ENCODE results near the gene RHOD.
A peak's percentile ranks its signal among the peaks of the same experiment; 100 is the strongest.

Gene RHOD

DNA sequence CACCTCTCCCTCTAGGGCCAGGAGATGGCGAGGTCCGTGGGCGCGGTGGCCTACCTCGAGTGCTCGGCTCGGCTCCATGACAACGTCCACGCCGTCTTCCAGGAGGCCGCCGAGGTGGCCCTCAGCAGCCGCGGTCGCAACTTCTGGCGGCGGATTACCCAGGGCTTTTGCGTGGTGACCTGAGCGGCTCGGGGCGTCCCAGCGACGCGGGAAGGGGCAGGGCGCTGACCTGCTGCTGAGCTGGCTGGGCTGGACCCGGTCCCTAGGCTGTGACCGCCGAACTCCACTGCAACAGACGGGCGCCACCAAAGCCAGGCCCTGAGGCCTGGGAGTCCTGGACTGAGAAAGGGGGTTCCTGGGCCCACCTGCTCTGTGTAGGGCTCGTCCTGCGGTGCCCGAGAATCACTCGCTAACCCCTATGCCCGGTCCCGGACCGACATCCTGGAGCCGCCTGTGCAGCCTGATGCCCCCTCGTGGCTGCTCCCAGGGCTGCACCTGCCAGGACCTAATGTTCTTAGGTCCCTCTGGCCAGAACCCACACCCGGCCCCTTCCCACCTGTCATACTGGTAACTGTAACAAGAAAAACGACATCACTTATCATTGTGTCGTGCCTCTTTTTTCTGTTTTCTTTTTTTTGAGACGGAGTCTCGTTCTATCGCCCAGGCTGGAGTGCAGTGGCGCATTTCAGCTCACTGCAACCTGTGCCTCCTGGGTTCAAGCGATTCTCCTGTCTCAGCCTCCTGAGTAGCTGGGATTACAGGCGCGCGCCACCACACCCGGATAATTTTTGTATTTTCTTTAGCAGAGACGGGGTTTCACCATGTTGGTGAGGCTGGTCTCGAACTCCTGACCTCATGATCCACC, 15.0 kb downstream of the RHOD start:
- Histone ChIP-seq H3K4me3 (ENCODE audit: low read depth in 1 of 2, low read length in 2 of 2) (no peak overlapping the region), H3K36me3 (ENCODE audit: insufficient read depth, low read length) (no peaks in the 10 kb centered on the region), H3K9me3 (ENCODE audit: low read length) (no peaks in the 10 kb centered on the region), H3K27me3 (ENCODE audit: control insufficient read depth in 1 of 2, insufficient read depth in 2 of 2, low read length in 2 of 2) (no peaks in the 10 kb centered on the region), H3K9ac (ENCODE audit: low read length) (no peak overlapping the region), H3K4me1 (ENCODE audit: insufficient read depth, low read length) (no peaks in the 10 kb centered on the region), H3K27ac (ENCODE audit: low read depth, low read length) (no peak overlapping the region)

DNA sequence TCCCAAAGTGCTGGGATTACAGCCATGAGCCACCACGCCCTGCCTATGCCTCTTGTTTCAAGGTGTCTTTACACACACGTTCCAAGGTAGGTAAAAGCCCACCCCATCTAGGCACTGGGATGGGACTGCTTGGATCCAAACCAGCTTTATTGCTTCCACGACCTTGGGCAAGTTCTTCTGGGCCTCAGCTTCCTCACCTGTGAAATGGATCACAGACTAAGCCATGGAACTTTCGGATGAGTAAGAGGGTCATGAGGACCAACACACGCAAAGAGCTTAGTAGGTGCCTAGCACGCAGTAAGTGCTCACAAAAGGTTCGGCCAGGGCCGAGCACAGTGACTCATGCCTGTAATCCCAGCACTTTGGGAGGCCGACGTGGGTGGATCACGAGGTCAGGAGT, 15.6 kb downstream of the RHOD start:
- no peak overlapping the region for H3K27ac ChIP-seq (ENCODE audit: low read depth, low read length)
- no peak overlapping the region for H3K9ac ChIP-seq (ENCODE audit: low read length)
- no peak overlapping the region for H3K4me3 ChIP-seq (ENCODE audit: low read depth in 1 of 2, low read length in 2 of 2)
- H3K27me3 ChIP-seq (ENCODE audit: control insufficient read depth in 1 of 2, insufficient read depth in 2 of 2, low read length in 2 of 2): no peaks in the 10 kb centered on the region
- H3K36me3 ChIP-seq (ENCODE audit: insufficient read depth, low read length): no peaks in the 10 kb centered on the region
- H3K9me3 ChIP-seq (ENCODE audit: low read length): no peaks in the 10 kb centered on the region
- H3K4me1 ChIP-seq (ENCODE audit: insufficient read depth, low read length): no peaks in the 10 kb centered on the region

DNA sequence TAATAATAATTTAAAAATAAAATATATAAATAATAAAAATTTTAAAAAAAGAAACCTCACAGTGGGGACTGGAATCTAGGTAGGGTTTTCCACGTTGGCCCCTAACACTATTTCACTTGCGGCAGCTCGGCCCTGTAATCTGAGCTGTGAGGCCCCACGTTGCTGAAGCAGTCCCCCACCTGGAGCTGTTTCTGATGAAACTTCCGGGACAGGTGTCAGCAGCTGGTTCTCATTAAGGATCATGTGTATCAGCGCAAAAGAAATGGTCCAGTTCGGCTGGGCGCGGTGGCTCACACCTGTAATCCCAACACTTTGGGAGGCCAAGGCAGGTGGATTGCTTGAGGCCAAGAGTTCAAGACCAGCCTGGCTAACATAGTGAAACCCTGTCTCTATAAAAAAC, 17.3 kb downstream of the RHOD start:
- Histone ChIP-seq H3K27me3 (ENCODE audit: control insufficient read depth in 1 of 2, insufficient read depth in 2 of 2, low read length in 2 of 2) (peaks cover 0 to 6% of the 10 kb centered on the region in 2 donors), H3K4me3 (ENCODE audit: low read depth in 1 of 2, low read length in 2 of 2) (no peak overlapping the region), H3K9me3 (ENCODE audit: low read length) (no peaks in the 10 kb centered on the region), H3K9ac (ENCODE audit: low read length) (no peak overlapping the region), H3K27ac (ENCODE audit: low read depth, low read length) (no peak overlapping the region), H3K36me3 (ENCODE audit: insufficient read depth, low read length) (no peaks in the 10 kb centered on the region), H3K4me1 (ENCODE audit: insufficient read depth, low read length) (no peaks in the 10 kb centered on the region)

DNA sequence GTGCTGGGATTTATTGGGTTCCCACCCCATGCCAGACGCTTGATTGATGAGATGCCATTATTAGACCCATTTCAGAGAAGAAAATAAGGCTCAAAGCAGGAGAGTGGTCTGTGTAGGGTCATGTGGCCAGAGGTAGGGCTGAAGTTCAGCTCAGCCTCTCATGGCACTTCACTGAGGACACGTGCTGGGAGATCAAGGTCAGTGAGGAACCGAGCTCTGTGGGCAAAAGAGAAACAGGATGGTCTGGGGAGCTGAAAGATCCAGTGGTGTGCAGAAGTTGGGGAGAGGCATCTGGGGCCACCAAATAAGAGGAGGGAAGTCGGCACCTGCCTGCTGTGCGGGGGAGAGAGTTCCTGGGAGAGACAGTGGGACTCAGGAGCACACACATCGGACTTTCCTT, 19.6 kb downstream of the RHOD start:
- H3K9me3 ChIP-seq (ENCODE audit: low read length): no peaks in the 10 kb centered on the region
- no peak overlapping the region for H3K4me3 ChIP-seq (ENCODE audit: low read depth in 1 of 2, low read length in 2 of 2)
- H3K27me3 ChIP-seq (ENCODE audit: control insufficient read depth in 1 of 2, insufficient read depth in 2 of 2, low read length in 2 of 2): peaks cover 0 to 6% of the 10 kb centered on the region in 2 donors
- H3K9ac ChIP-seq (ENCODE audit: low read length): no peak overlapping the region
- no peak overlapping the region for H3K27ac ChIP-seq (ENCODE audit: low read depth, low read length)
- H3K36me3 ChIP-seq (ENCODE audit: insufficient read depth, low read length): no peaks in the 10 kb centered on the region
- H3K4me1 ChIP-seq (ENCODE audit: insufficient read depth, low read length): no peaks in the 10 kb centered on the region

DNA sequence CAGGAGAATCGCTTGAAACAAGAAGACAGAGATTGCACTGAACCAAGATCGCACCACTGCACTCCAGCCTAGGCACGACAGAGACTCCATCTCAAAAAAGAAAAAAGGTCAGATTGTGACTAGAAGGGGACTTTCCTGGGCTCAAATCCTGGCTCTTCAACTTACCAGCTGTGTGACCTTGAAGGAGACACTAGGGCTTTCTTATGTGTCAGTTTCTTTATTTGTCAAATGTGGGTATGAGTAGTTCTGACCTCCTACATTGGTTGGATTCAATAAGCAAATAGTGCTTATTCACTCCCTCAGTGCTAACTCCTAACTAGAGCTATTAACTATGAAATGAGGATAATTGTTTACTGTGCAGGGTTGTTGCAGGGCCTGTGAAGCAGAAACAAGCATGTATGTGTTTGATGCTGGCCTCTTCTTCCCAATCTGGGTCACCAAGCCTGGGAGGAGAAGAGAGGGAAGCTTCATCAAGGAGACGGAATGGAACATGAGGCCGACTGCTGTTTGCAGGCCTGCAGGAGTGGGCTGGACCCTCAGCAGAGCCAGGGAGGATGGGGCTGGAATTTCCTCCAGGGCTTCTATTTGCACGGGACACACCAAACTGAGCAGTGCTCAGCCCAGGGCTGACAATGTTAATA, 22.5 kb downstream of the RHOD start:
- Histone ChIP-seq H3K9me3 (ENCODE audit: low read length) (no peaks in the 10 kb centered on the region), H3K9ac (ENCODE audit: low read length) (no peak overlapping the region), H3K27me3 (ENCODE audit: control insufficient read depth in 1 of 2, insufficient read depth in 2 of 2, low read length in 2 of 2) (peaks cover 0 to 6% of the 10 kb centered on the region in 2 donors), H3K4me3 (ENCODE audit: low read depth in 1 of 2, low read length in 2 of 2) (no peak overlapping the region), H3K36me3 (ENCODE audit: insufficient read depth, low read length) (no peaks in the 10 kb centered on the region), H3K4me1 (ENCODE audit: insufficient read depth, low read length) (peaks cover 8% of the 10 kb centered on the region), H3K27ac (ENCODE audit: low read depth, low read length) (no peak overlapping the region)

DNA sequence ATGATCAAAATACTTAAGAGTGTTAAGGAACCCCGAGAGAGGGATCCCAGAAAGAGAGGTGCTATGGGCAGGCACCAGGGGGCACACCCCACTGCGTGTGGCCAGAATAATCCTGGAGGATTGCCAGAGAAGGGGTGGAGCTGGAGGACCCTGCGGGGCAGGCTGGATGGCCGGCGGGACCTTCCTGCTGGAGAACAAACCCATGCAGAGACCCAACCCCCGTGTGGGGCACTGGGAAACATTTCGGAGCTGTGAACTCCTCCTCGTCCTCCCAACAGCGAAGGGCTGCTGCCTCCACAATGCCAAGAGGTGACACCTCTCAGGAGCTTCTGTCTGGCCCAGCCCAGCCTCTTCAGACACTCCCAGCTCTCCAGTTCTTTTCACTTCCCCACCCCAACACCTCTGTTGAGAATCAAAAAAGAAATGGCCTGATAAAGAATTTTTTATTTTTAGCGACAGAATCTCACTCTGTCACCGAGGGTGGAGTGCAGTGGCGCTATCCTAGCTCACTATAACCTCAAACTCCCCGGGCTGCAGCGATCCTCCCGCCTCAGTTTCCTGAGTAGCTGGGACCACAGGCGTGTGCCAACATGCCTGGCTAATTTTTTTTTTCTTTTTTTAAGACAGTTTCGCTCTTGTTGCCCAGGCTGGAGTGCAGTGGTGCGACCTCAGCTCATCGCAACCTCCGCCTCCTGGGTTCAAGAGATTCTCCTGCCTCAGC, 25.6 kb downstream of the RHOD start:
- H3K9me3 ChIP-seq (ENCODE audit: low read length): no peaks in the 10 kb centered on the region
- H3K9ac ChIP-seq (ENCODE audit: low read length): no peak overlapping the region
- no peaks in the 10 kb centered on the region for H3K36me3 ChIP-seq (ENCODE audit: insufficient read depth, low read length)
- H3K27ac ChIP-seq (ENCODE audit: low read depth, low read length): no peak overlapping the region
- H3K27me3 ChIP-seq (ENCODE audit: control insufficient read depth in 1 of 2, insufficient read depth in 2 of 2, low read length in 2 of 2): peaks cover 0 to 6% of the 10 kb centered on the region in 2 donors
- H3K4me3 ChIP-seq (ENCODE audit: low read depth in 1 of 2, low read length in 2 of 2): peak overlapping the region in 1 of 2 donors; percentile 46
- peaks cover 8% of the 10 kb centered on the region for H3K4me1 ChIP-seq (ENCODE audit: insufficient read depth, low read length)

DNA sequence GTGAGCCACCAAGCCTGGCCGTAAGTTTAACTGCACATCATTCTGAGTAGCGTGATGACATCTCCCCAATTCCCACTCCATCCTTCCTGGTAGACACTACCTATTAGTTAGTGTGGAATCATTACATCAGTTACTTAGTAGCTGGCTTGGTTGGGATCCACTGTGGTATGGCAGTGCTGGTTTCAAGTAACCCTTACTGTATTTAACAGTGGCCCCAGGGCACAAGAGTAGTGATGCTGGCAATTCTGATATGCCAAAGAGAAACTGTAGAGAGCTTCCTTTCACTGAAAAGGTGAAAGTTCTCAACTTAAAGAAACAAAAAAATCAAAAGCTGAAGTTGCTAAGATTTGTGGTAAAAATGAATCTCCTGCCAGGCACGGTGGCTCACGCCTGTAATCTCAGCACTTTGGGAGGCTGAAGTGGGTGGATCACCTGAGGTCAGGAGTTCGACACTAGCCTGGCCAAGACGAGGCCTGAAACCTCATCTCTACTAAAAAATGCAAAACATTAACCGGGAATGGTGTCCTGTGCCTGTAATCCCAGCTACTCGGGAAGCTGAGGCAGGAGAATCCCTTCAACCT, 27.2 kb downstream of the RHOD start:
- H3K9ac ChIP-seq (ENCODE audit: low read length): no peak overlapping the region
- H3K36me3 ChIP-seq (ENCODE audit: insufficient read depth, low read length): no peaks in the 10 kb centered on the region
- H3K4me3 ChIP-seq (ENCODE audit: low read depth in 1 of 2, low read length in 2 of 2): no peak overlapping the region

DNA sequence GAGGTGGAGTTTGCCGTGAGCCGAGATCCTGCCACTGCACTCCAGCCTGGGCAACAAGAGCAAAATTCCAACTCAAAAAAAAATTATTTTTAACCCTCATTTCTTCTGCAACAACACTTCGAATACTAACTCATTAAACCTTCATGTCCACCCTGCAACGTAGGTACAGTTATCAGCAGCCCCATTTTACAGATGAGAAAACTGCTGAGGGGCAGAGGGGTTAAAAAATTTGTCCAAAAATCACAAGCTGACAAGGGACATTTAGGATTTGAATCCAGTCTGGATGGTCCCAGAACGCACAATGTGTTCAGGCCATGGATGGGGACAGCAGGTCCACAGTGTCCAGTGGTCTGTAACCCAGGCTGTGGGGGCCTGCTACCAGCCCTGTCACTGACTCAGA, 29.0 kb downstream of the RHOD start:
- Histone ChIP-seq H3K27me3 (ENCODE audit: control insufficient read depth in 1 of 2, insufficient read depth in 2 of 2, low read length in 2 of 2) (no peaks in the 10 kb centered on the region), H3K4me3 (ENCODE audit: low read depth in 1 of 2, low read length in 2 of 2) (no peak overlapping the region), H3K9me3 (ENCODE audit: low read length) (no peaks in the 10 kb centered on the region)

More for the DNA sequence above, 27.2 kb downstream of the RHOD start:
- peaks cover 8% of the 10 kb centered on the region for H3K4me1 ChIP-seq (ENCODE audit: insufficient read depth, low read length)
- no peak overlapping the region for H3K27ac ChIP-seq (ENCODE audit: low read depth, low read length)
- no peaks in the 10 kb centered on the region for H3K9me3 ChIP-seq (ENCODE audit: low read length)
- H3K27me3 ChIP-seq (ENCODE audit: control insufficient read depth in 1 of 2, insufficient read depth in 2 of 2, low read length in 2 of 2): no peaks in the 10 kb centered on the region

DNA sequence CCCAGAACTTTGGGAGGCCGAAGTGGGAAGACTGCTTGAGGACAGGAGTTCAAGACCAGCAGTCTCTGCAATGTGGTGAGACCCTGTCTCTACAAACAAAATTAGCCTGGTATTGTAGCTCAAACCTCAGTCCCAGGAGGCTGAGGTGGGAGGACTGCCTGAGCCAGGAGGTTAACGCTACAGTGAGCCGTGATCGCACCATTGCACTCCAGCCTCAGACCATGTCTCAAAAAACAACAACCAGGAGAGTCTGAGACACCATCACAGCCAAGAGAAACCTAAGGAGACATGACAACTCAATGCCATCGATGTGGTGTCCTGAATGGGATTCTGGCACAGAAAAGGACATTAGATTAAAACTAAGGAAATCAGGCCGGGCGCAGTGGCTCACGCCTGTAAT, 34.1 kb downstream of the RHOD start:
- Histone ChIP-seq H3K36me3 (ENCODE audit: insufficient read depth, low read length) (no peaks in the 10 kb centered on the region), H3K27me3 (ENCODE audit: control insufficient read depth in 1 of 2, insufficient read depth in 2 of 2, low read length in 2 of 2) (no peaks in the 10 kb centered on the region), H3K9ac (ENCODE audit: low read length) (no peak overlapping the region), H3K4me3 (ENCODE audit: low read depth in 1 of 2, low read length in 2 of 2) (no peak overlapping the region), H3K27ac (ENCODE audit: low read depth, low read length) (no peak overlapping the region), H3K9me3 (ENCODE audit: low read length) (no peaks in the 10 kb centered on the region), H3K4me1 (ENCODE audit: insufficient read depth, low read length) (no peaks in the 10 kb centered on the region)

More for the DNA sequence above, 29.0 kb downstream of the RHOD start:
- Histone ChIP-seq H3K36me3 (ENCODE audit: insufficient read depth, low read length) (no peaks in the 10 kb centered on the region), H3K4me1 (ENCODE audit: insufficient read depth, low read length) (peaks cover 8% of the 10 kb centered on the region), H3K9ac (ENCODE audit: low read length) (no peak overlapping the region), H3K27ac (ENCODE audit: low read depth, low read length) (no peak overlapping the region)

DNA sequence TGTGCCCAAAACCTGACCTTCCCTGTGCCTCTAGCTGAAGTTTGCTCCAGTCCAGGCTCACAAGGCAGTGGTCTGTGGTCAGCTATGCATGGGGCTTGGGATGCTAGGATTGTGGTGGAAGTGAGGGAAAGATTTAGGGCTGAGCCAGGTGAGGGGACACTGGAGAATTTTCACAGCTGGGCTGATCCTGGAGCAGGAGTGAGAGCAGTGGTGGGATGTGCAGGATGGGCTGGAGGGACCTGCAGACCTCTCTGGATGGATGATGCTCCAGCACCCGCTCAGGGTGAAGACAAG, 38.5 kb downstream of the RHOD start:
- H3K27me3 ChIP-seq (ENCODE audit: control insufficient read depth in 1 of 2, insufficient read depth in 2 of 2, low read length in 2 of 2): no peaks in the 10 kb centered on the region
- H3K9ac ChIP-seq (ENCODE audit: low read length): no peak overlapping the region
- H3K27ac ChIP-seq (ENCODE audit: low read depth, low read length): no peak overlapping the region
- H3K4me3 ChIP-seq (ENCODE audit: low read depth in 1 of 2, low read length in 2 of 2): no peak overlapping the region
- H3K36me3 ChIP-seq (ENCODE audit: insufficient read depth, low read length): no peaks in the 10 kb centered on the region
- H3K9me3 ChIP-seq (ENCODE audit: low read length): no peaks in the 10 kb centered on the region
- no peaks in the 10 kb centered on the region for H3K4me1 ChIP-seq (ENCODE audit: insufficient read depth, low read length)

DNA sequence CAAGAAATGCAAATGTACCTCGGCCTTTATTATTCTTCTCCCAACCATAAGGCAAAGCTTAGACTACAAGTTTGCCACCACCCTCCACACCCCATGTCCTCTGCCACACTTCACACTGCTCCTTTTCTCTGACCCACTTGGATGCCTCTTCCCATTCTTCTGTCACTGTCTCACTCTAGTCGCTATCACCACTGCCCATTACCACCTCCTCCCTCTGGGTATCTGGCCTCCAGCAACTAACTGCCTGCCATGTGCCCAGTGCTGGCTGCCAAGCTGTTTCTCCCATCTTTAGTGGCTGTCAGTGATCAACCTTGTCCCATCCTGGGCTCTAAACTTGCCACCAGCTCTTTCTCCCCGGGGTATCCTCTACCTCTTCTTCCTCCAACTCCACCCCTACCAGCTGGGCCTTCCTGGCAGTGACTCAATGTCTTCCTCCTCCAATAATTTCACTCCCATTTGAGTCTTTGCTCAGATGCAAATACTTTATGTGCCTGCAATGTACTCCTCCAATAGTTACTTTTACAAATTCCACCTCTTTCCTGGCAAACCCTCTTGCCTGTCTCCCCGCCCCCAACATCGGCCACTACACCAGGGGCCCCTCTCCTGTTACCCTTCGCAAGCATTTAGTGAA, 42.3 kb downstream of the RHOD start:
- no peak overlapping the region for H3K9ac ChIP-seq (ENCODE audit: low read length)
- no peak overlapping the region for H3K27ac ChIP-seq (ENCODE audit: low read depth, low read length)
- no peak overlapping the region for H3K4me3 ChIP-seq (ENCODE audit: low read depth in 1 of 2, low read length in 2 of 2)
- H3K4me1 ChIP-seq (ENCODE audit: insufficient read depth, low read length): no peaks in the 10 kb centered on the region
- H3K36me3 ChIP-seq (ENCODE audit: insufficient read depth, low read length): no peaks in the 10 kb centered on the region
- no peaks in the 10 kb centered on the region for H3K9me3 ChIP-seq (ENCODE audit: low read length)
- H3K27me3 ChIP-seq (ENCODE audit: control insufficient read depth in 1 of 2, insufficient read depth in 2 of 2, low read length in 2 of 2): no peaks in the 10 kb centered on the region
